ENCODE data around the gene MED26. TPM values are rescaled to one million over a fixed set of nuclear protein-coding genes. Genes with fewer than 3 reads are reported as not detected.
"Not testable (repeated sequence)": the region's sequence is repeated elsewhere in the genome, so short reads cannot be mapped to it uniquely, and the experiment has no call there.

The MED26 gene, protein sequence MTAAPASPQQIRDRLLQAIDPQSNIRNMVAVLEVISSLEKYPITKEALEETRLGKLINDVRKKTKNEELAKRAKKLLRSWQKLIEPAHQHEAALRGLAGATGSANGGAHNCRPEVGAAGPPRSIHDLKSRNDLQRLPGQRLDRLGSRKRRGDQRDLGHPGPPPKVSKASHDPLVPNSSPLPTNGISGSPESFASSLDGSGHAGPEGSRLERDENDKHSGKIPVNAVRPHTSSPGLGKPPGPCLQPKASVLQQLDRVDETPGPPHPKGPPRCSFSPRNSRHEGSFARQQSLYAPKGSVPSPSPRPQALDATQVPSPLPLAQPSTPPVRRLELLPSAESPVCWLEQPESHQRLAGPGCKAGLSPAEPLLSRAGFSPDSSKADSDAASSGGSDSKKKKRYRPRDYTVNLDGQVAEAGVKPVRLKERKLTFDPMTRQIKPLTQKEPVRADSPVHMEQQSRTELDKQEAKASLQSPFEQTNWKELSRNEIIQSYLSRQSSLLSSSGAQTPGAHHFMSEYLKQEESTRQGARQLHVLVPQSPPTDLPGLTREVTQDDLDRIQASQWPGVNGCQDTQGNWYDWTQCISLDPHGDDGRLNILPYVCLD
- total RNA-seq, result 3.5 TPM

DNA sequence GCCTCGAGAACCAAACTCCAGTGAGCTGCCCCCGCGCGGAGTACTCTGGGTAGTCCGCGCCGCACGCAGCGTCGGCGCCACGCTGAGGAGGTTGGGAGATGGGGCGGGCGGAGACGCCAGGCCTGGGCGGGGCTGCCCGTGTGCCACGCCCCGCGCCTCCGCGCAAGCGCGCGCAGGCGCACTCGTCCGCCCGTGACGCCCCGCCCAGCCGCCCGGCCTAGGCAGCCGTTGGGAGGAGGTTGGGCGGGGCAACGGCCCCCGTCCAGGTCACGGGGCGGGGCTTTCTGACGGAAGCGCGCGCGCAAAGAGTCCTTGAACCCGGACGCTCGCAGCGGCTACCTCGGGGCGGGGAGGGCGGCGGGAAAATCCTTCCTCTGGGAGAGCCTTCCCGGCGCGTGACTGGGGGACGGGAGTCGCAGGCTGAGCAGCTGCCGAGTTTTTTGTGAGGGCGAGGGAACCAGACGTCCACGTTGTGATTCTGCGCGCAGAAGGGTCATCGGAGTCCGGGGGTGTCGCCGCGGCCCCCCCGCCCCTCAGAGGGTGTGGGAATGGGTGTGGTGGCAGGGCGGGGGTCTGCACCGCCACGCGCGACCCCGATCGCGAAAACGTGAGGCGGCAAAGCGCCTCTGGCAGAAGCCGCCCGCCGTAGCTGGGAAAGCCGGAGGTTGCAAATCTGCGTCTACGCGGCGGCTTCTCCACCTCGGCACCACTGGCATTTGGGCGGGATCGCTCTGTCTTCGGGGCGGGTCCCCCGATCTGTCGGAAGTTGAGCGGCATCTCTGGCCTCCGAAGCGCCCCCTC is at the start of gene MED26:
Gene MED26 (minus strand): TSS at position 22 of the 801 bp plus-strand sequence. CDS start 261 bp downstream, outside the sequence.
- Histone ChIP-seq H3K36me3 (peaks cover under 1 to 12% of the 10 kb centered on the region in 2 donors), H3K27ac (peak within 1 kb of the TSS; percentile 81 to 93), H3K4me3 (peak within 1 kb of the TSS; percentile 95 to 97), H3K27me3 (no peaks in the 10 kb centered on the region), H3K9me3 (no peaks in the 10 kb centered on the region), H3K4me1 (peaks cover 7 to 17% of the 10 kb centered on the region in 2 donors)
- TF ChIP-seq, protein P1, sequence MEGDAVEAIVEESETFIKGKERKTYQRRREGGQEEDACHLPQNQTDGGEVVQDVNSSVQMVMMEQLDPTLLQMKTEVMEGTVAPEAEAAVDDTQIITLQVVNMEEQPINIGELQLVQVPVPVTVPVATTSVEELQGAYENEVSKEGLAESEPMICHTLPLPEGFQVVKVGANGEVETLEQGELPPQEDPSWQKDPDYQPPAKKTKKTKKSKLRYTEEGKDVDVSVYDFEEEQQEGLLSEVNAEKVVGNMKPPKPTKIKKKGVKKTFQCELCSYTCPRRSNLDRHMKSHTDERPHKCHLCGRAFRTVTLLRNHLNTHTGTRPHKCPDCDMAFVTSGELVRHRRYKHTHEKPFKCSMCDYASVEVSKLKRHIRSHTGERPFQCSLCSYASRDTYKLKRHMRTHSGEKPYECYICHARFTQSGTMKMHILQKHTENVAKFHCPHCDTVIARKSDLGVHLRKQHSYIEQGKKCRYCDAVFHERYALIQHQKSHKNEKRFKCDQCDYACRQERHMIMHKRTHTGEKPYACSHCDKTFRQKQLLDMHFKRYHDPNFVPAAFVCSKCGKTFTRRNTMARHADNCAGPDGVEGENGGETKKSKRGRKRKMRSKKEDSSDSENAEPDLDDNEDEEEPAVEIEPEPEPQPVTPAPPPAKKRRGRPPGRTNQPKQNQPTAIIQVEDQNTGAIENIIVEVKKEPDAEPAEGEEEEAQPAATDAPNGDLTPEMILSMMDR (IDR thresholded peaks at IDR 0.05), result no peak
- DNase-seq (ENCODE audit: low spot score in 2 of 2), result peak; percentile 66 to 94
- intact Hi-C loops (cut with DNase I), result loop anchor here (1.0 kb wide), 3 partner anchors 32 to 86 kb away; partner anchors contain the start of genes CHERP, SLC35E1 and SMIM7

DNA sequence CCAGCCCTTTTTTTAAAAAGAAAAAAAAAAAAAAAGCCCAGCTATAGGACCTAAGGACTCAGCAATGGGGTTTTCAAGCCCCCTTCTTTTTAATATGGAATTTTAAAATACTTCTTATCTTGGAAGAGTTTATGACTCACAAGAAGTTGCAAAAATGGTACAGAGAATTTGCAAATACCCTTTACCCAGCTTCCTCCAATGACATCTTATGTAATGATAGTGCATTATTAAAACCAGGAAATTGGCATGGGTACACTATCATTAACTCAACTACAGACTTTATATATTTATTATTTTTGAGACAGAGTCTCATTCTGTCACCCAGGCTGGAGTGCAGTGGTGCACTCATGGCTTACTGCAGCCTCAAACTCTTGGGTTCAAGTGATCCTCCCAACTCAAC is 49.1 kb upstream of the MED26 start:
- TF ChIP-seq, protein P1 (IDR thresholded peaks at IDR 0.05), result no peak
- peaks cover 16 to 21% of the 10 kb centered on the region in 2 donors for H3K36me3 ChIP-seq
- H3K4me1 ChIP-seq, result no peaks in the 10 kb centered on the region
- intact Hi-C loops (cut with DNase I), result no loop called here
- no peak overlapping the region for H3K27ac ChIP-seq
- H3K4me3 ChIP-seq, result no peak overlapping the region
- peaks cover 9% of the 10 kb centered on the region in 2 donors for H3K9me3 ChIP-seq
- no peaks in the 10 kb centered on the region for H3K27me3 ChIP-seq
- no peak for DNase-seq (ENCODE audit: low spot score in 2 of 2)

DNA sequence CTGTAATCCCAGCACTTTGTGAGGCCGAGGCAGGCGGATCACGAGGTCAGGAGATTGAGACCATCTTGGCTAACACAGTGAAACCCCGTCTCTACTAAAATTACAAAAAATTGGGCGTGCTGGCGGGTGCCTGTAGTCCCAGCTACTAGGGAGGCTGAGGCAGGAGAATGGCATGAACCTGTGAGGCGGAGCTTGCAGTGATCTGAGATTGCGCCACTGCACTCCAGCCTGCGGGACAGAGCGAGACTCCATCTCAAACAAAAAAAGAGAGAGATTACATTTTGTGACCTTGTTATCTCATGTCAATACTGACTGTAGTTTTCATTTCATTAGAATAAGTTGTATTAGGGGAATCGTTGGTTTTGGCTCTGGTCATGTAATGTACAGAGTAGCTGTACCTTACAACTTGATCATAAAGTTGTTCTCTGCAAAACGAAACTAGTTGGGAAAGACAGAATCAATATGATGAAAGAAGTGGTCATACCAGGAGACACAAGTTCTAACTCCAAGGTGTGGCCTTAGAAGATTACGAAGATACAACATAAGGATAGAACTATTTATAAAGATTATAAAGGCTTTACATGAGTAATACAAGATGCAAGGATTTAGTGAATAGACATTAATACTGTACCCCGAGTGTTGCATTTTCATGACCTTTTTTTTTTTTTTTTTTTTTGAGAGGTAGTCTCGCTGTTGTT is 48.2 kb upstream of the MED26 start:
- intact Hi-C loops (cut with DNase I), result no loop called here
- Histone ChIP-seq H3K36me3 (peaks cover 10 to 13% of the 10 kb centered on the region in 2 donors), H3K4me1 (no peaks in the 10 kb centered on the region), H3K4me3 (no peak overlapping the region), H3K9me3 (peaks cover 5 to 6% of the 10 kb centered on the region in 2 donors), H3K27me3 (no peaks in the 10 kb centered on the region), H3K27ac (no peak overlapping the region)
- DNase-seq (ENCODE audit: low spot score in 2 of 2), result no peak
- TF ChIP-seq, protein P1 (IDR thresholded peaks at IDR 0.05), result no peak

DNA sequence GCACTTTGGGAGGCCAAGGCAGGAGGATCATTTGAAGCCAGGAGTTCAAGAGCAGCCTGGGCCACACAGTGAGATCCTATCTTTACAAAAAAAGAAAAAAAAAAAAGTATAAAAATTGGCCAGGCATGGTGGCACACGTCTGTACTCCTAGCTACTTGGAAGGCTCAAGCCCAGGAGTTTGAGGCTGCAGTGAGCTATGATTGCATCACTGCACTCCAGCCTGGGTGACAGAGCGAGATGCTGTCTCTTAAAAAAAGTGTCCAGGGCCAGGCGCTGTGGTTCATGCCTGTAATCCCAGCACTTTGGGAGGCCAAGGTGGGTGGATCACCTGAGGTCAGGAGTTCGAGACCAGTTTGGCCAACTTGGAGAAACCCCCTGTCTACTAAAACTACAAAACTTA is 45.8 kb upstream of the MED26 start:
- H3K27me3 ChIP-seq; DNase-seq (ENCODE audit: low spot score in 2 of 2); H3K9me3 ChIP-seq; intact Hi-C loops (cut with DNase I); H3K27ac ChIP-seq; H3K4me1 ChIP-seq; H3K36me3 ChIP-seq; H3K4me3 ChIP-seq: not testable (repeated sequence)

DNA sequence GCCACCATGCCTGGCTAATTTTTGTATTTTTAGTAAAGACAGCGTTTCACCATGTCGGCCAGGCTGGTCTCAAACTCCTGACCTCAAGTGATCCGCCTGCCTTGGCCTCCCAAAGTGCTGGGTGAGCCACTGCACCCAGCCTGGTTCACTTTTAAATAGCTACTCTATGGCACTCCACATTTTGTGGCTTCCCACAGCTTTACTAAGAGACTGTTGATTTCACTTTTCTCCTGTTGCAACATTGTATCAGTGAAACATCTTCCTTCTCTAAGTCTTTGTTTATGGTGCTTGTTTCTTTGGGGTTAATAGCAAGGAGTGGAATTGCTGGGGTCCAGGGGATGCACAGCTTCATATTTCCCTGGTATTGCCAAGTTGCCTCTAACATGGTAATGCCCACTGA is 45.2 kb upstream of the MED26 start:
- DNase-seq (ENCODE audit: low spot score in 2 of 2), result no peak
- Histone ChIP-seq H3K9me3 (no peaks in the 10 kb centered on the region), H3K4me3 (no peak overlapping the region), H3K27ac (no peak overlapping the region), H3K4me1 (no peaks in the 10 kb centered on the region), H3K27me3 (no peaks in the 10 kb centered on the region), H3K36me3 (no peaks in the 10 kb centered on the region)
- TF ChIP-seq, protein P1 (IDR thresholded peaks at IDR 0.05), result no peak
- intact Hi-C loops (cut with DNase I), result no loop called here

Data from ascending aorta (tissue), 2 donors.